ENCODE data around the gene BANP. TPM values are rescaled to one million over a fixed set of nuclear protein-coding genes. Genes with fewer than 3 reads are reported as not detected.
"Not testable (repeated sequence)": the region's sequence is repeated elsewhere in the genome, so short reads cannot be mapped to it uniquely, and the experiment has no call there.

Gene BANP
- total RNA-seq, 1 experiment from 2014 or later, result 13.6 TPM

DNA sequence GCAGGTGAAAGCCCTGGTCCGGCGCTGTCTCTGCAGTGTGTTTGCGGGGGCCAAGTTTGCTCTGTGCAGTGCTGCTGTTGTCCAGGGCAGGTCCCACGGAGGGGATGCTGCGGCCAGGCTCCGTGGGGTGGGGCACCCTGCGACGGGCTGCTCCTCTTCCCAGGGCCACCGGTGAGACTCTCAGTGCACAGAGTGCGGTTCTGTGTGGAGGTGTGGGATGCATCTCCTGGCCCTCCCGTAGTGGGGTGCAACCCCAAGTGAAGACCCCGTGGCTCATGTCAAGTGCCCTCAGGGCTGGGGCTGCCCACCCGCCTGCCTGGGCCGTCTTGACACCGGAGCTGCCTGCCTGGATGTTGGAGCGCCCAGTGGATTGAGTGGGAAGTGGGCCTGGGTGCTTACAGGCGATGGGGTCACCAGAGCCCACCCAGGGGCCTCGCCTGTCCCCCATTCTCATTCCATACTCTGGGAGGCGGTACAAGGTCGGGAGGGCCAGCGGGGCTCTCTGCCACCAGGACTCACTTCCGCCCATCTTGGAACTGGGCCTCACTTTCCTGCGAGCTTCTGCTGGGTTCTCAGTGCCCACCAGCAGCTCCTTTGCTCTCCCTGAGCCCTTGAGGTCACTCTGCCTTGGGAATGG is 119.9 kb downstream of the BANP start:
- in situ Hi-C loops (cut with HindIII; ENCODE audit: low pct_unique_long_range_greater_than_20kb, low sequenced_read_pairs), result no loop called here
- no peak for DNase-seq (ENCODE audit: low read depth, low spot score)

GRCh38 chr16:88071908-88072307 is 120.7 kb downstream of the BANP start:
- DNase-seq (ENCODE audit: low read depth, low spot score), result no peak
- in situ Hi-C loops (cut with HindIII; ENCODE audit: low pct_unique_long_range_greater_than_20kb, low sequenced_read_pairs), result no loop called here

GRCh38 chr16:88072571-88073001 is 121.4 kb downstream of the BANP start:
- in situ Hi-C loops (cut with HindIII; ENCODE audit: low pct_unique_long_range_greater_than_20kb, low sequenced_read_pairs), result no loop called here
- no peak for DNase-seq (ENCODE audit: low read depth, low spot score)

DNA sequence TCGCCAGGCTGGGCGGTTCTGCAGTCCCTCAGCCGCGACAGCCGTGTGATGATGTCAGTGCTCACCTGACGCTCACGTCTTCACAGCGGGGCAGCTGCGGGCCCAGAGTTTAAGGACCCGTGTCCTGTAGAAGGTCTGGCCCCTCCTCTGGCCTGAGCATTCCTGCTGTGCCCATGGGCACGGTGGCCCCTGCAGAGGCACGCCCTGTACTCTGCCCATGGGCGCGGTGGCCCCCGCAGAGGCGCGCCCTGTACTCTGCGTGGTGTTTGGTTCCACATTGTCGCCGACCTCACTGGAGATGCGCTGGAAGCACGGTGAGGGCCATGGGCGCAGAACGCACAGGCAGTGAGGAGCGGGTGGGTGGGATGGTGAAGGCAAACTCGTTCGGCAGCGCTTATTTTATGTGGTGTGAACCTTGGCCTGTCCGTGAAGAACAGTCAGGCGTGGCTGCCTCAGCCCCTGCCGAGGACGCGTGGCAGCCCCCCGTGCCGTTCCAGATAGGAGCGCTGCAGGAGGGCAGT is 122.0 kb downstream of the BANP start:
- in situ Hi-C loops (cut with HindIII; ENCODE audit: low pct_unique_long_range_greater_than_20kb, low sequenced_read_pairs), result no loop called here
- no peak for DNase-seq (ENCODE audit: low read depth, low spot score)

DNA sequence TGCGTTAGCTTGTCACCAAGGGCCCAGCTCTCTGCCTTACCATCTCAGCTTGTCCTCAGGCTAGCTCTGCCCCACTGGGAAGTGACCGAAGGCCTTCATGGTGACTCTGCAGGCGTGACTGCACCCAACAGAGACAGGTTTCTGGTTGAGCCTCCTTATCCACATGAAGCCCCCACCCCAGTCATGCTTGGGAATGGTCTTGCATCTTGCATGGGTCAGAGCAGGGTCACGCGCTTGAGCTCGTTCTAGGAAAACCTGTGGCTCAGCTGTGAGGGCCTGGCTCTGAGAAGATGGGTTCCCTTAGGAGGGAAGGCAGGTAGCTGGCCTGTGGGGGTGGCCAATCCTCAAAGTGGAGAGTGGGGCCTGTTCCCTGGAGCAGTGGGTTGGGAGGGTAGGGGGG is 122.8 kb downstream of the BANP start:
- DNase-seq (ENCODE audit: low read depth, low spot score), result no peak
- in situ Hi-C loops (cut with HindIII; ENCODE audit: low pct_unique_long_range_greater_than_20kb, low sequenced_read_pairs), result no loop called here

GRCh38 chr16:88076211-88076931 is 125.1 kb downstream of the BANP start:
- no peak for DNase-seq (ENCODE audit: low read depth, low spot score)
- in situ Hi-C loops (cut with HindIII; ENCODE audit: low pct_unique_long_range_greater_than_20kb, low sequenced_read_pairs), result no loop called here

DNA sequence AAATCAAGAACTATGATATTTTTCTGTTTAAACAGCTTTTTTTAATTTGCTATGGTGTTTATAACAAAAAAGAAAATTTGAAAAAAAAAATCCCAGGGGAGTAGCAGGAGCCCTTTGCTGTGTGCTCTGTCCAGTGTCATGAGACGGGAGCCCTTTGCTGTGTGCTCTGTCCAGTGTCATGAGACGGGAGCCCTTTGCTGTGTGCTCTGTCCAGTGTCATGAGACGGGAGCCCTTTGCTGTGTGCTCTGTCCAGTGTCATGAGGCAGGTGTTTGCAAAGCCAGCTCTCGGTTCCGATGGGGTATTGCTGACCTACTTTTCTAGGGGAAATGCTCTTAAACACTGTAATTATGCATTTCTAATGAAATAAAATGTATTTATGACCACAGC is 125.7 kb downstream of the BANP start:
- in situ Hi-C loops (cut with HindIII; ENCODE audit: low pct_unique_long_range_greater_than_20kb, low sequenced_read_pairs); DNase-seq (ENCODE audit: low read depth, low spot score): not testable (repeated sequence)

- in situ Hi-C loops (cut with HindIII; ENCODE audit: low pct_unique_long_range_greater_than_20kb, low sequenced_read_pairs), result no loop called here
- no peak for DNase-seq (ENCODE audit: low read depth, low spot score)
These were observed 126.3 kb downstream of the BANP start for GRCh38 chr16:88077328-88078108.

- in situ Hi-C loops (cut with HindIII; ENCODE audit: low pct_unique_long_range_greater_than_20kb, low sequenced_read_pairs), result no loop called here
- no peak for DNase-seq (ENCODE audit: low read depth, low spot score)
These were observed 127.0 kb downstream of the BANP start for GRCh38 chr16:88078111-88078775.

GRCh38 chr16:88083582-88083981 is 132.3 kb downstream of the BANP start:
- in situ Hi-C loops (cut with HindIII; ENCODE audit: low pct_unique_long_range_greater_than_20kb, low sequenced_read_pairs), result no loop called here
- DNase-seq (ENCODE audit: low read depth, low spot score), result no peak

- peak; percentile 26 for DNase-seq (ENCODE audit: low read depth, low spot score)
- in situ Hi-C loops (cut with HindIII; ENCODE audit: low pct_unique_long_range_greater_than_20kb, low sequenced_read_pairs), result no loop called here
These were observed 133.6 kb downstream of the BANP start for GRCh38 chr16:88084881-88085280.

DNA sequence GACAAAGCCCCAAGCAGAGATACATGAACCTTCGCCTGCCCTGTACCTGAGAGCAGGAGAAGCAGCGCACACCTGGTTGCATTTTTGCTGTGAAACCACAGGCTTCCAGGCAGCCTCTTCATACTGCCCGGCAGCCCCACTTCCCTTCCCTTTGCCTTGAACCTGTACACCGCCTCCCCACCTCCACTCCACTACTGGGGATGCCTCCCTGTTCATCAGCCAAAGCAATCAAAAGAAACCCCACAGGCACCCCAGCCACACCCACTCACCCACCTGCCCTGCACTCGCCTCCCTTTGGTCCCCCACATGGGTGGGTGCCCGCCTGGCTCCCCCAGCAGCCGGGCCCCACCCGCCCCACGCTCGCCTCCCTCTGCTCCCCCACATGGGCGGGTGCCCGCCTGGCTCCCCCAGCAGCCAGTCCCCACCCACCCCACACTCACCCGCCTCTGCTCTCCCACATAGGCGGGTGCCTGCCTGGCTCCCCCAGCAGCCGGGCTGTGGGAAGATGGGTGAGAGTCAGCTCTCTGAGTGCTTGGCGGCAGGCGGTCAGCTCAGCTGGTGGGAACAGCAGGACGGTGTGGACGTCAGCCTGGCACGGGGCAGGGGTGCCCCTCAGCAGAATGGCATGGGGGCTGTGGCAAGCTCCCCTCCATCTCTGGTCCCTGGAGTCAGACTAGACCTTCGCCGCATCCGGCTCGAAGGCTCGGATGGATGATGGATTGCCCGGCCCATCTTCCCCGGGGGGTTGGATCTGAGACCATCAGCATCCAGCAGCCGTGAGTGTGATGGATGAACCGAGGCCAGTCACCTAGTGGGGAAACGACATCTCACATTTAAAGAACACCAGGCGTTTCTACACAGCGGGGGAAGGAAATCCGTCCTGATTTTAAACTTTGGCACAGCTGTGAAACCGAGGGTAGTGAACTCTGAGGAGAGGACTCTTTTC is 135.6 kb downstream of the BANP start:
- in situ Hi-C loops (cut with HindIII; ENCODE audit: low pct_unique_long_range_greater_than_20kb, low sequenced_read_pairs), result no loop called here
- DNase-seq (ENCODE audit: low read depth, low spot score), result no peak

GRCh38 chr16:88087517-88087877 is 136.3 kb downstream of the BANP start:
- in situ Hi-C loops (cut with HindIII; ENCODE audit: low pct_unique_long_range_greater_than_20kb, low sequenced_read_pairs), result no loop called here
- DNase-seq (ENCODE audit: low read depth, low spot score), result no peak

DNA sequence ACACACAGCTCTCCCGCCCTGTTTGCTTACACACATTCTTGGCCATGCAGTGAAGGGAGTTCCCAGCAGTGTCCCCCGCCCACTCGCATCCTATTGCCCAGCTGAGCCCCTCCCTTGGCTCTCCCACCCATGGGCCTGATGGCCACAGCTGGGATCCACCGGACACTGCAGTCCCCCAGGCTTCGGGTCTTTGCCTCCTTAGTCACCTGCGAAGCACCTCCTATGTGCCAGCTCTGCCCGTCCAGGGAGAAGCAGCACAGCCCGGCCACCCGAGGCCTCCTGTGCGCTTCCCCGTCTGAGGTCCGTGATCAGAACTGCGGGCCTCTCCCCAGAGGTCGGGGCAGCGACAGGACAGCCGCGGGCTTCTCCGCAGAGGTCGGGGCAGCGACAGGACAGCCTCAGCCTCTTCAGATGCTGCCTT is 136.9 kb downstream of the BANP start:
- in situ Hi-C loops (cut with HindIII; ENCODE audit: low pct_unique_long_range_greater_than_20kb, low sequenced_read_pairs), result no loop called here
- no peak for DNase-seq (ENCODE audit: low read depth, low spot score)

DNA sequence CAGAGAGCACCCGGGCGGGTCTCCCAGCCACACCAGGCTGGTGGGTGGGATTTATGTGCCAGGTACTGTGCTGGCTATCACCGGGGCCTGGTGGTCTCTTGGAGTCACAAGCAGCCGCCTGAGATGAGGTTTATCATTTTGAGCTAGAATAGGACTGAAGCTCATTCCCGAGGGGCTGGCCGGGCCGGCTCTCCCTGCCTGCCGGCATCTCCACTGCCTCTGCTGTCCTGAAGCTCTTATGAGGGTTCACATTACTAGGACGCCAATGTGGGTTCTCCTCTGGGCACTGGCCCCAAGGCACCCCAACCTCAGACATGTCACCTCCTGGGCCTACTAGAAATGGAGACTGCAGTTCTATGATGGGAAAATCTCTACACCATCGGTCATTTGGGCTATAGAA is 137.4 kb downstream of the BANP start:
- DNase-seq (ENCODE audit: low read depth, low spot score); in situ Hi-C loops (cut with HindIII; ENCODE audit: low pct_unique_long_range_greater_than_20kb, low sequenced_read_pairs): not testable (repeated sequence)

GRCh38 chr16:88089071-88089470 is 137.8 kb downstream of the BANP start:
- DNase-seq (ENCODE audit: low read depth, low spot score); in situ Hi-C loops (cut with HindIII; ENCODE audit: low pct_unique_long_range_greater_than_20kb, low sequenced_read_pairs): not testable (repeated sequence)
